OCI-M2 (cell line): ENCODE measurements around the gene SYDE1.

ENCODE experiments used
- DNase-seq: peaks from one replicate; lab custom pipeline; 2025; ENCODE audit not compliant: unreplicated experiment; lab: John Stamatoyannopoulos, UW

Gene SYDE1

GRCh38 chr19:15125232-15126067 is 18.2 kb downstream of the SYDE1 start:
- peak; percentile 90 for DNase-seq

- no peak for DNase-seq
These were observed 19.1 kb downstream of the SYDE1 start for GRCh38 chr19:15126131-15126910.

- no peak for DNase-seq
These were observed 21.1 kb downstream of the SYDE1 start for GRCh38 chr19:15128162-15128770.

- no peak for DNase-seq
These were observed 22.8 kb downstream of the SYDE1 start for GRCh38 chr19:15129856-15130585.

- DNase-seq: no peak
These were observed 29.2 kb downstream of the SYDE1 start for GRCh38 chr19:15136234-15136954.

- no peak for DNase-seq
These were observed 30.6 kb downstream of the SYDE1 start for GRCh38 chr19:15137777-15138176.

- no peak for DNase-seq
These were observed 31.2 kb downstream of the SYDE1 start for GRCh38 chr19:15138427-15138826.

GRCh38 chr19:15141143-15141542 is 33.9 kb downstream of the SYDE1 start:
- no peak for DNase-seq

- no peak for DNase-seq
These were observed 35.1 kb downstream of the SYDE1 start for GRCh38 chr19:15142313-15142712.

GRCh38 chr19:15144046-15144646 is 36.9 kb downstream of the SYDE1 start:
- no peak for DNase-seq

- no peak for DNase-seq
These were observed 39.9 kb downstream of the SYDE1 start for GRCh38 chr19:15147090-15147489.

- no peak for DNase-seq
These were observed 42.5 kb downstream of the SYDE1 start for GRCh38 chr19:15149737-15150136.

GRCh38 chr19:15154002-15154612 is 46.9 kb downstream of the SYDE1 start:
- DNase-seq: peak; percentile 47

GRCh38 chr19:15155296-15155695 is 48.1 kb downstream of the SYDE1 start:
- DNase-seq: no peak

- no peak for DNase-seq
These were observed 49.2 kb downstream of the SYDE1 start for GRCh38 chr19:15156391-15156790.

- DNase-seq: no peak
These were observed 52.0 kb downstream of the SYDE1 start for GRCh38 chr19:15159251-15159650.

GRCh38 chr19:15161028-15161984 is 54.1 kb downstream of the SYDE1 start:
- DNase-seq: no peak
